RPMI8226 (cell line): ENCODE results near the gene NRROS.
"Not testable (repeated sequence)": the region's sequence is repeated elsewhere in the genome, so short reads cannot be mapped to it uniquely, and the experiment has no call there.

ENCODE experiments used
- DNase-seq: peaks from one replicate; pipeline ENCODE4 v3.0.0-alpha.2; 2015

Gene NRROS

GRCh38 chr3:196625331-196625730 lies 14.2 kb upstream of the NRROS start:
- no peak for DNase-seq

GRCh38 chr3:196627918-196628231 lies 11.6 kb upstream of the NRROS start:
- DNase-seq: no peak

GRCh38 chr3:196629228-196629627 lies 10.3 kb upstream of the NRROS start:
- no peak for DNase-seq

- DNase-seq: peak; percentile 28
Observed at GRCh38 chr3:196631682-196632045, 7.8 kb upstream of the NRROS start.

- peak; percentile 94 for DNase-seq
Observed at GRCh38 chr3:196632046-196632751, 7.3 kb upstream of the NRROS start.

- DNase-seq: no peak
Observed at GRCh38 chr3:196633555-196634151, 5.8 kb upstream of the NRROS start.

GRCh38 chr3:196634224-196634623 lies 5.3 kb upstream of the NRROS start:
- DNase-seq: peak; percentile 44

GRCh38 chr3:196634829-196635228 lies 4.7 kb upstream of the NRROS start:
- no peak for DNase-seq

- no peak for DNase-seq
Observed at GRCh38 chr3:196636369-196637349, 2.8 kb upstream of the NRROS start.

- DNase-seq: not testable (repeated sequence)
Observed at GRCh38 chr3:196637941-196638340, 1.6 kb upstream of the NRROS start.

- peak; percentile 36 for DNase-seq
Observed at GRCh38 chr3:196638861-196639482, 522 bp upstream of the NRROS start.

GRCh38 chr3:196640297-196641018 lies 964 bp downstream of the NRROS start:
- DNase-seq: peak; percentile 64

- peak; percentile 28 for DNase-seq
Observed at GRCh38 chr3:196641333-196642054, 2.0 kb downstream of the NRROS start.

GRCh38 chr3:196642434-196642833 lies 2.9 kb downstream of the NRROS start:
- DNase-seq: no peak

GRCh38 chr3:196643201-196643749 lies 3.8 kb downstream of the NRROS start:
- DNase-seq: peak; percentile 96

GRCh38 chr3:196643761-196644160 lies 4.3 kb downstream of the NRROS start:
- no peak for DNase-seq

GRCh38 chr3:196645096-196645495 lies 5.6 kb downstream of the NRROS start:
- DNase-seq: no peak

- no peak for DNase-seq
Observed at GRCh38 chr3:196645897-196646665, 6.6 kb downstream of the NRROS start.

GRCh38 chr3:196646666-196647216 lies 7.2 kb downstream of the NRROS start:
- no peak for DNase-seq

- no peak for DNase-seq
Observed at GRCh38 chr3:196650740-196651311, 11.3 kb downstream of the NRROS start.
